Smooth muscle cell (in vitro differentiated cells): ENCODE data around the gene VSIG10L2. TPM values are rescaled to one million over a fixed set of nuclear protein-coding genes. Genes with fewer than 3 reads are reported as not detected.

Experiments used
- DNase-seq: peaks from one replicate; lab custom pipeline; 2025; ENCODE audit not compliant: unreplicated experiment; lab: John Stamatoyannopoulos, UW
- H2AFZ ChIP-seq: fragments of 200-600 bp; sonication (generic); 2 replicates; pipeline ENCODE4 v1.6.0; 2016; ENCODE audit warnings: antibody characterized with exemption, low read depth, mild to moderate bottlenecking
- H3F3A ChIP-seq: fragments of 200-600 bp; sonication (generic); 2 replicates; pipeline ENCODE4 v1.6.0; 2017; ENCODE audit warnings: antibody characterized with exemption, low read depth
- H3K27ac ChIP-seq: fragments of 200-600 bp; sonication (generic); 2 replicates; pipeline ENCODE4 v1.5.1; 2016; ENCODE audit warnings: low read depth, mild to moderate bottlenecking
- H3K27me3 ChIP-seq: fragments of 200-600 bp; sonication (generic); 2 replicates; pipeline ENCODE4 v1.6.1; 2016; ENCODE audit warnings: low read depth, mild to moderate bottlenecking
- H3K36me3 ChIP-seq: fragments of 200-600 bp; sonication (generic); 2 replicates; pipeline ENCODE4 v1.5.1; 2016; ENCODE audit warnings: low read depth
- H3K4me1 ChIP-seq: fragments of 200-600 bp; sonication (generic); 2 replicates; pipeline ENCODE4 v1.5.1; 2016; ENCODE audit warnings: low read depth
- H3K4me2 ChIP-seq: fragments of 200-600 bp; sonication (generic); 2 replicates; pipeline ENCODE4 v1.6.0; 2016; ENCODE audit warnings: mild to moderate bottlenecking
- H3K4me3 ChIP-seq: fragments of 200-600 bp; sonication (generic); 2 replicates; pipeline ENCODE4 v1.5.1; 2016; ENCODE audit warnings: mild to moderate bottlenecking
- H3K79me2 ChIP-seq: fragments of 200-600 bp; sonication (generic); 2 replicates; pipeline ENCODE4 v1.6.0; 2016; ENCODE audit warnings: low read depth, mild to moderate bottlenecking
- H3K9ac ChIP-seq: fragments of 200-600 bp; sonication (generic); 2 replicates; pipeline ENCODE4 v1.6.0; 2016; ENCODE audit warnings: low read depth
- H3K9me3 ChIP-seq: fragments of 200-600 bp; sonication (generic); replicated peaks from 2 replicates; pipeline ENCODE4 v1.5.1; 2016; ENCODE audit warnings: low read depth
- H4K20me1 ChIP-seq: fragments of 200-600 bp; sonication (generic); 2 replicates; pipeline ENCODE4 v1.6.0; 2016; ENCODE audit warnings: low read depth
- CTCF ChIP-seq: fragments of 200-600 bp; sonication (generic); IDR thresholded peaks from 2 replicates; pipeline ENCODE4 v1.5.1; 2017; ENCODE audit warnings: borderline replicate concordance, mild to moderate bottlenecking, antibody characterized with exemption; ENCODE audit not compliant: insufficient read depth, poor library complexity, severe bottlenecking
- WGBS: methylation state at CpG from one replicate; pipeline ENCODE4 v1.1.7; 2016; ENCODE audit warnings: low lambda C conversion rate; 5-methylcytosine and 5-hydroxymethylcytosine counted together
- polyA plus RNA-seq: library from polyadenylated mRNA; unstranded; fragments of >200 nt; fragmentation: Nextera tagmentation; extraction: Ambion mirVana; gene quantifications from 2 replicates; pipeline ENCODE4 v1.2.1, GENCODE V29; 2016
- total RNA-seq: library from RNA; depleted of rRNA; stranded (reverse); fragments of >200 nt; gene quantifications from 2 replicates; pipeline ENCODE4 v1.2.3, GENCODE V29; 2014

VSIG10L2 gene
- total and polyA plus RNA-seq, 2 experiments from 2014 or later = not detected

- no peaks in the 10 kb centered on the region for H3K36me3 ChIP-seq
- H3K27me3 ChIP-seq = no peaks in the 10 kb centered on the region
- no peaks in the 10 kb centered on the region for H3K4me1 ChIP-seq
- H3K79me2 ChIP-seq = no peaks in the 10 kb centered on the region
- no peaks in the 10 kb centered on the region for H4K20me1 ChIP-seq
- no peak overlapping the region for H3K4me2 ChIP-seq
- no peak for TF ChIP-seq CTCF
- H3K27ac ChIP-seq = no peak overlapping the region
- DNase-seq = no peak
- H3K9me3 ChIP-seq = no peaks in the 10 kb centered on the region
- no peak overlapping the region for H3K4me3 ChIP-seq
- no peaks in the 10 kb centered on the region for H3F3A ChIP-seq
- H2AFZ ChIP-seq = no peak overlapping the region
- H3K9ac ChIP-seq = no peak overlapping the region
Observed at GRCh38 chr11:125976156-125976555, 30.3 kb downstream of the VSIG10L2 start.

GRCh38 chr11:125977333-125977732, 31.5 kb downstream of the VSIG10L2 start:
- Histone ChIP-seq H3K9ac (no peak overlapping the region), H3K4me1 (no peaks in the 10 kb centered on the region), H3K4me3 (no peak overlapping the region), H3K4me2 (no peak overlapping the region), H2AFZ (no peak overlapping the region), H3F3A (no peaks in the 10 kb centered on the region), H3K27me3 (no peaks in the 10 kb centered on the region), H4K20me1 (no peaks in the 10 kb centered on the region), H3K36me3 (no peaks in the 10 kb centered on the region), H3K79me2 (no peaks in the 10 kb centered on the region), H3K9me3 (no peaks in the 10 kb centered on the region), H3K27ac (no peak overlapping the region)
- no peak for TF ChIP-seq CTCF
- 82% methylated on average over 3 of the region's 3 CpGs for WGBS
- DNase-seq = no peak

- 83% methylated on average over 6 of the region's 6 CpGs for WGBS
- no peak for DNase-seq
- no peaks in the 10 kb centered on the region for H3K79me2 ChIP-seq
- no peaks in the 10 kb centered on the region for H3K4me1 ChIP-seq
- no peak overlapping the region for H3K9ac ChIP-seq
- no peak overlapping the region for H2AFZ ChIP-seq
- no peaks in the 10 kb centered on the region for H3F3A ChIP-seq
- H3K36me3 ChIP-seq = no peaks in the 10 kb centered on the region
- H3K27me3 ChIP-seq = no peaks in the 10 kb centered on the region
- no peak overlapping the region for H3K4me2 ChIP-seq
- H3K9me3 ChIP-seq = no peaks in the 10 kb centered on the region
- H3K4me3 ChIP-seq = no peak overlapping the region
- no peak overlapping the region for H3K27ac ChIP-seq
- no peaks in the 10 kb centered on the region for H4K20me1 ChIP-seq
- TF ChIP-seq CTCF = no peak
Observed at GRCh38 chr11:125978181-125978716, 32.4 kb downstream of the VSIG10L2 start.

- Histone ChIP-seq H3K36me3 (no peaks in the 10 kb centered on the region), H2AFZ (no peak overlapping the region), H3K27ac (no peak overlapping the region), H3K9ac (no peak overlapping the region), H3K4me3 (no peak overlapping the region), H3K4me1 (no peaks in the 10 kb centered on the region), H4K20me1 (no peaks in the 10 kb centered on the region), H3K9me3 (no peaks in the 10 kb centered on the region), H3F3A (no peaks in the 10 kb centered on the region), H3K79me2 (no peaks in the 10 kb centered on the region), H3K4me2 (no peak overlapping the region), H3K27me3 (no peaks in the 10 kb centered on the region)
- 85% methylated on average over 3 of the region's 3 CpGs for WGBS
- no peak for DNase-seq
- TF ChIP-seq CTCF = no peak
Observed at GRCh38 chr11:125978778-125979407, 33.0 kb downstream of the VSIG10L2 start.
